Activated CD4-positive, alpha-beta T cell treated with anti-CD3 and anti-CD28 coated beads for 48 hours (primary cell): ENCODE results near the gene PTPRA.

Source experiments
- DNase-seq: peaks from one replicate; pipeline ENCODE4 v3.0.0-alpha.2; 2020

PTPRA gene

GRCh38 chr20:3081641-3082040, 208.4 kb downstream of the PTPRA start:
- no peak for DNase-seq

- DNase-seq: no peak
These were observed 209.1 kb downstream of the PTPRA start for GRCh38 chr20:3082306-3082951.

GRCh38 chr20:3082955-3083952, 210.0 kb downstream of the PTPRA start:
- no peak for DNase-seq

GRCh38 chr20:3084283-3084985, 211.2 kb downstream of the PTPRA start, which contains the start of gene AVP:
Gene AVP, minus strand, starts transcription at chr20:3084724. Its CDS starts 50 bp downstream, at chr20:3084674.
- DNase-seq: no peak

GRCh38 chr20:3084986-3085360, 211.7 kb downstream of the PTPRA start:
- DNase-seq: no peak

- DNase-seq: no peak
These were observed 212.3 kb downstream of the PTPRA start for GRCh38 chr20:3085571-3086072.

- DNase-seq: no peak
These were observed 214.8 kb downstream of the PTPRA start for GRCh38 chr20:3088031-3088430.
